GM19023 (cell line): ENCODE data around the gene HTT.

ENCODE experiments used
- ATAC-seq: cut with Tn5 transposase; IDR thresholded peaks from one replicate; pipeline ENCODE4 v1.9.1; 2021; ENCODE audit warnings: mild to moderate bottlenecking, moderate library complexity; ENCODE audit not compliant: unreplicated experiment

The HTT gene

DNA sequence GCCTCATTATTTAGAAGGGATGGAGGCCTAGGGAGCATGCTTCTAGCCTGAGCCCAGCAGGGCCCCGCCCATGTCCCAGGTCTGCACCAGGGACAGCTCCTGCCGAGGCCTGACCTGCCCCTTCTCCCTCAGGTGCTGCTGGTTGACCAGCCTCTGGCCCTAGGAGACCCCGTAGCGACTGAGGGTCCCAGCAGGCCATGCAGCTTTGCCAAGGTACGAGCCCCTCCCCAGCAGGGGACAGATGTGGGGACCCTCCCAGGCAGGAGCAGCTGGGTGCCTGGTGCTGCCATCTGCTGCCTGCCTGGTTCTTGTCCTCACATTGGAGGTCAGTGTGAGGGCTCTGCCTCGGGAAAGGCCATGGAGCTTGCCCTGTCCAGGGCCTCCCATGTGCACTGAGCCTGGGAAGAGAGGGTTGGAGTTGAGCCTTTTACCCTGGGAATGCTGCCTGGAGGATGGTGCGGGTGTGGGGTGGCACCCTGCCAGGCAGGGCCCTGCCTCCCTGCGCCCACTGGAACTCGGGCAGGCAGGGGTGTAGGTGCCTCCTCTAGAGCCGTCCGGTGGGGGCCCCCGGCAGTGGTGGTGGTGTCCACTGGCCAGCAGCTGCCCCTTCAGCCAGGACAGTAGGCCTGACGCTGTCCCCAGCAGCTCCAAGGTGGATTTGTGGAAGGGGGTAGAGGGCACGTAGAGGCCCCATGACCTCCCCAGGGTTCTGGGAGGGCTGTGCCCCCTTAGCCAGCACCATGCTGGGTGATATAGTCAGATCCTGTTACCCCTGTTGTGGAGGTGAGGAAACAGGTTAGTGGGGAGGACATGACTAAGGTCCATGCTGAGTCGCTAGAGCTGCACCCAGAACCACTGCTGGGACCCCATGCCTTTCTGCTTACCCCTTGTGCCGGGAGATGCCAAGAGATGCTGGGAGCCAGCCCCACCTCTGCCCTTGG, 172.2 kb downstream of the HTT start:
- ATAC-seq = no peak

DNA sequence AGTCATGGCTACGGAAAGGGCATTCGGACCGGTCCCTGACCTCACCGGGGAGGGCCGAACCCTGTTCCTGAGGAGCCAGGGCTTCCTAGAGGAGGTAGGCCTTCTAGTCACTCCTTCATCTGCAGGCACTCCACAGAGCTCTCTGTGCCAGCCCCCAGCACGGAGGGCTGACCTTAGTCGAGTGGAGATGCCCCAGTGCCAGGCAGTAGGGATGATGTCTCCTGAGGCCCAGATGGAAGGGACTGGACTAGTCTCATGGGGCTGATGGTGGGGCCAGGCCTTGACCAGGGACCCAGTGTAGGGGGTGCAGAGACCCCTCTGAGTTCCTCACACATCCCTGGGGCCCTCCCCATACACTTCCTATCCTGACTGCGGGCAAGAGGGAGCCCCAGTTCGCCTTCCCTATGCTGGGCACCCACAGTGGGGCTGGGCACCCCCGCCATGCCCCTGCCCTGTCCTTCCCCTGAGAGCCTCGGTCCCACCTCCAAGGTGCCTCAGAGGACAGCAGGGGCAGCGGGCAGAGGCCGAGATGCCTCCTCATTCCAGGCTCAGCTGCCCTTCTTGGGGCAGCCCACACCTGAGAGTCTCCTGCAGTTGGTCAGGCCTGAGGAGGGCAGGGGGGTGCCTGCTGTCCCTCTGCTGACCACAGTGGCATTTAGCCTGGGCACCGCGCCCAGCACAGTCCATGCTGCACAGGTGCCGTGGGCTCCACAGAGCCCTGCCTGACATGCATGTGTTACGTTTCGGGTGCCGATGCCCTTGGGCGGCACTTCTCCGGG, 173.1 kb downstream of the HTT start:
- ATAC-seq = no peak

DNA sequence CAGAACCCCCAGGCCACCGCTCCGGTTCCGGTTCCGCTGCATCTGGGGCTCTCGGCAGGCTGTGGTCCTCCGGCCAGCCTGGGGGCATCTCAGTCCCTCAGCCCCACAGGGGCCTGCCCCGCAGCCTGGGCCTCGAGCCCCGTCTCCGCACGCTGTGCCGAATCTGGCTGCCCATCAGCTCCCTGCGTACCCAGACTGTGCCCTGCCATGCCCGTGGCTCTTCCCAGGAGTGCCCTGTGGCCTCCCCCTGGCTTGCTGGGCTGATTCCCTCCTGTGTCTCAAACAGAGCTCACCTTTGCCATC, 173.6 kb downstream of the HTT start:
- ATAC-seq = no peak

DNA sequence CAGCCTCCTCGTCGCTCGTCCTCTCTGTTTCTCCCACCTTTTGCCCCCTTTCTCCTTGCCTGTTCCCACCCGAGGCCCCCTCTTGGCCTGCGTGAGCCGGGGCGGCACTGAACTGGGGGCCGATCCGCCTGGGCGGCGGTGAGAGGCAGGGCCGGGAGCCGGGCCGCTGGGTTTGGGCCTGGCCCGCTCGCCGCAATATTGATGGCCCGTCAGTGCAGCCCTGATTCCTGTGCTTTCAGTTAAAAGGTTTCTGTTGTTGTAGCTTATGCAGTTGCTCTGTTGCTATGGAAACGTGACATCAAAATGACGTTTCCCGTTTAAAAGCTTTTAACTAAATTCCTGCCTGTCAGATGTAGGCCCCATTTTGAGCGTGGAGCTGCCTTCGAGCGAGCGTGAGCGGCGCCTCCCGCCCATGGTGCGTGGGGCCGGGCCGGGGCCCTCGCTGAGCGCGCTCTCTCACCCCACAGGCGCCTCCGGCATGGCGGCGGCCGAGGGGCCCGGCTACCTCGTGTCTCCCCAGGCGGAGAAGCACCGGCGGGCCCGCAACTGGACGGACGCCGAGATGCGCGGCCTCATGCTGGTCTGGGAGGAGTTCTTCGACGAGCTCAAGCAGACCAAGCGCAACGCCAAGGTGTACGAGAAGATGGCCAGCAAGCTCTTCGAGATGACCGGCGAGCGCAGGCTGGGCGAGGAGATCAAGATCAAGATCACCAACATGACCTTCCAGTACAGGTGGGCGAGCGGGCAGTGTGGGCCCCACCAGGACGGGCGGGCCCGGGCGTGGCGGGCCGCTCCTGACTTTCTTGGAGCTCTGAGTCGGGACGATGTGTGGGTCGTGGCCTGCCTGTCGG, 174.6 kb downstream of the HTT start, which contains the start of gene MSANTD1:
Gene MSANTD1 (plus strand): TSS at position 349 of the 851 bp plus-strand sequence. CDS start 64 bp downstream, at position 413.
- ATAC-seq = no peak

DNA sequence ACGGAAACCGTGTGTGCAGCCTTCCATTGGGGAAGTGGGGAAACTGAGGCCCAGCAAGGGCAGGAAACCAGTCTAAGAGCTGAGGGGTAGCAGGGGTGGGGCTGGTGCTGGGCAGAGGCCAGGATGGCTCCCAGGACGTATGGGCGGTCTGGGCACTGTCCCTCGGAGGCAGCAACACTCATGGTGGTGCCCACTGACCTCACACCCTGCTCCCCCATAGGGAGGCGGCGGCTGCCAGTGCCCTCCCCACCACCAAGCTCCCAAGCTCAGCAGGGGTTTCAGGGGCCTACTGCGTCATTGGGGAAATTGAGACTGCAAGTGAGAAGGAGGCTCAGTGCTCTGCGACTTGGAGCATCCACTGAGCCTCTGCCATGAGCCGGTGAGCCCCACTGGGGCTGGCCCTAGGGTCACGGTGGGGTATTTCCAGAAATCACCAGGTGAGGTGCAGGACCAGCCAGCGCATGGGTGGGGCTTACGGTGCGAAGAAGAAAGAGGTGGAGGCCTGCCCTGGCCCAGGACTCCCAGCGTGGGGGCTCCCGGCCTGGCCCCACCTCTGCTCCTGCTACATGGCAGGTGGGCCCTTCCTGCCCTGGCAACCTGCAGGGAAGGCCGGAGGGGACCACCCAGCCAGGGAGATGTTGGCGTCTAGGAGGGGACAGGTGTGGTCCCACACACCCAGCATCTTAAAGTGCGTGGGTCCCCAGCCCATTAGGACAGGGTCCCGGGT, 175.4 kb downstream of the HTT start:
- no peak for ATAC-seq

DNA sequence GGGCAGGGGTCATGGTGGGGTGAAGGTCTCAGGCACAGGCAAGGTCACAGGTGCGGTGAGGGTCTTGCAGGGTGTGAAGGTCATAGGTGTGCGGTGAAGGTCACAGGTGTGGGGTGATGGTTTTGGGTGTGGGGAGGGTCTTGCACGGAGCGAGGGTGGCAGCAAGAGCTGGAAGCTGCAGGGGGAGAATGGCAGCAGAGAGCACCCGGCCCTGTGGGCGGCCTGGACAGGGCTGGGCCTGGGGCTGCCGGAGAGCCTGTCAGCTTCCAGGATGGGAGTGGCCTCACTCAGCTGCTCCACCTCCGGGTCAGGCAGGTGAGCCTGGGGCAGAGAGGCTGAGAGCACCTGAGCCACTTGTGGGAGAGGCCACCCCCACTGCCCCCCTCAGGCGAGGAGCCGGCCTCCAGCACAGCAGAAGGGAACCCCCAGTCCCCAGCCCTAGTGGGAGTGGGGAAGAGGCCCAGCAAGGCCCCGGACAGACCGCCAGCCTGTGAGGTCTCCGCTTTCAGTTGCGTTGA, 176.0 kb downstream of the HTT start:
- no peak for ATAC-seq

DNA sequence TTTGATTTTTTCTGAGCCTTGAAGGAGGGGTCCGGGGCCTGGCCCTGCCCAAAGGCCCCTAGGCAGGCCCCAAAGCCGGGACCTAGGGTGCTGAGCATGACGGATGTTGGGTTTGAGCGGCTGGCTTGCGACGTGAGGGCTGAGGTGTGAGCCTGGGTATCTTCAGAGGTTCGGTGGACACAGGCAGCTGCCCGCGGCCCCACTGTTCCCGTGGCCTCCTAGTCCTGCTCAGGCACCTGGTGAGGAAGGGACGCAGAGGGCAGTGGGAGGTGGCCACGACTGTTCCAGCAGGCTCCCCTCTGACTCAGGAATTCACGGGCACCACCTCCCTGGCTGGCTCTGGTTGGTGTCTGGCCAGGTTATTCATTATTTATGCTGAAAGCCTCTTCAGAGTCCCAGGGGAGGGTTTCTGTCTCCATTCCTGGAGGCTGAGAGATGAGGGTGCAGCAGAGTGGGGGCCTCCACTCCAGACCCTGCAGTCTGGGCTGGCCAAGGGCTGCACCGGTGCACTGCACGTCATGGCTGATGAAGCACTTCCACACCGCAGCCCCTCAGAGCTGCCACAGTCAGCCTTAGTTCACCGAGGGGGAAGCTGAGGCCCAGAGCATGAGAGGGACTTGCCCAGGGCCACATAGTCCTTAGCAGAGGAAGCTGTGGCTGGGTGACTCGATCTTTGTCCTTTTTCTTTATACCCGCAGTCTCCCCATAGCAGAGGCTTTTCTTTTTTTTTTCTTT, 176.6 kb downstream of the HTT start:
- no peak for ATAC-seq

DNA sequence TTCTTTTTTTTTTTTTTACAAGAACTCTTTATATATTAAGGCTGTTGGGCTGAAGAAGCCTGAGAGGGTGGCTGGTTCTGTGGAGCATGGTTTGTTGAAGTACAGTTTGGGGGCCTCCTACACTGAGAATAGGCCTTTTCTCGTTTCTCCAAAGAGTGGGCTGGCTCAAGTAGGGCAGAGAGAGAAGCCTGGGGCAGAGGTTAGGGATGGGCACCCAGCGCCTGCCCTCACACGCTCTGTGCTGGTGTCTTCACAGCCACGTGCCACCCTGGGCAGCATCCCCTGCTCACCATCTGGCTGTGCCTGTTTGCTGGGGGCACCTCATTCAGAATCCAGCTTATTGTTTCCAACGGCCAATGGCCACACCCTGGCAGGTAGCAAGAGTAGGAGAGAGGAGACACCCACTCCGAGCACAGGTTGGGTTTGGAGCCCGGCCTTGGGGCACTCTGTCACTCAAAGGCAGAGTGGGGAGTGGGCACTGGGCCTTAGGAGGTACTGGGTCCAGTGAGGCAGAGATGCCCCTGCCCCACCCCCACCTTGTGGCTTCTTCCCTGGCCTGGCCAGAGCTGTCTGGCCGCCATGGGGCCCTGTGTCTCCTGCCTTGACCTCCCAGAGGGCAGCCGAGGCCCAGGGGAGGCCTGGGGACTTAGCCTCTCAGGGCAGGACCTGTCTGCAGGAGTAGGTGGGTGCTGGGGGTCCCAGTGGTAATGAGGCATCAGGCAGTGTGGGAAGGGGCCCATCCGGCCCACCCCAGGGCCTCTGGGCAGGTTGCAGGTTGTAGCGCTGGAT, 177.4 kb downstream of the HTT start:
- ATAC-seq = no peak

DNA sequence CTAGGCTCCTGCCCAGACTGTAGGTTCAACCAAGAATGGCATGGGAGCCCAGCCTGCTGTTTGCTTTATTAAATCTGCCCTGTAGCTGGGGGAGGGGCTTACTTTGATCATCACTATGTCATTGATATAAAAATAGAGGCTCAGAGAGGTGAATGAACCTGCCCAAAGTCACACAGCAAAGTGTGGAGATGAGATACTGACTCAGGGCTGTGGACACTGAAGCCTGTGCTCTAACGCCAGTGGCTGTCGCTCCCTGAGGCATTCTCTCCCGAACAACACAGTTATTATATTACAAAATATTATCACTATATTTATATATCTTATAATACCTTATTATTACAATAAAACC, 178.0 kb downstream of the HTT start:
- no peak for ATAC-seq

DNA sequence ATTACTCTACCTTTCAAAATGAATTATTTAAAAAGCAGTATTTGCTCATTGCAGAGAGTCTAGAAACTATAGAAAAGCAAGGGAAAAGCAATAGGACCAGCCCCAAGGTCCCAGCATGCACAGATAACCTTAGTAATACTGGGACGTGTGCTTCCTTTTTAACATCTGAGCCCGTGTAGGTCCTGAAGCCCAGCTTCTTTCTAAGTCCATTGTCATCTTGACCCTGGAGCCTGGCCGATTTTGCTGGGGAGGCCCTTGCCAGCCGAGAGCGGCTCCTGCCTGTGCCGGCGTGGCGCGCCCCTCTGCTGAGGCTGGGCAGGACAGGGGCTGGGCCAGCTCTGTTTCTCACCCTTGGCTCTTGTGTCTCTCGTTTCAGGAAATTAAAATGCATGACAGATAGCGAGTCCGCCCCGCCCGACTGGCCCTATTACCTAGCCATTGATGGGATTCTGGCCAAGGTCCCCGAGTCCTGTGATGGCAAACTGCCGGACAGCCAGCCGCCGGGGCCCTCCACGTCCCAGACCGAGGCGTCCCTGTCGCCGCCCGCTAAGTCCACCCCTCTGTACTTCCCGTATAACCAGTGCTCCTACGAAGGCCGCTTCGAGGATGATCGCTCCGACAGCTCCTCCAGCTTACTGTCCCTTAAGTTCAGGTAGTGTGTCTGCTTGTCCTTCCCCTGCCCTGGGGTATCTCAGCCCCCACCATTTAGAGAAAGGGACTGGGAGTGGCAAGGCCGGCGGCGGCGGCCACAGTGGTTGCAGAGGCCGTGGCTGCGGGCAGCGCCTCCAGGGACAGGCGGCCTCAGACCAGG, 178.6 kb downstream of the HTT start:
- no peak for ATAC-seq

DNA sequence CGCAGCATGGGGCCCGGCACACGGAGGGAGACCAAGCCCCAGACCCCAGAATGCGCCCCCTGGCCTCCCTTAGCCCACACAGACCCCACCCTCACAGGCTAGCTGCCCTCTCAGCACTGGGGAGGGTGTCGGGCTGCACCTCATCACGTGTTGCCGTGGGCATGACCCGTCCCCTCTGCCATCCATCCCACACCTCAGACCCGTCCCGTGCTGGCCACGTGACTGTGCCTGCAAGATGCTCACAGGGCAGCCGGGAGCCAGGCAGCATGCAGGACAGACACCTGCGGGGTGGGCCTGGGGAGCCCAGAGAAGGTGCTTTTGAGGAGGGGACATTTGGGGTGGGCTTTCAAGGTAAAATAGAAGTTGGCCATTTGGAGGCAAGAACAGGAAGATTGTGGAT, 179.3 kb downstream of the HTT start:
- no peak for ATAC-seq

DNA sequence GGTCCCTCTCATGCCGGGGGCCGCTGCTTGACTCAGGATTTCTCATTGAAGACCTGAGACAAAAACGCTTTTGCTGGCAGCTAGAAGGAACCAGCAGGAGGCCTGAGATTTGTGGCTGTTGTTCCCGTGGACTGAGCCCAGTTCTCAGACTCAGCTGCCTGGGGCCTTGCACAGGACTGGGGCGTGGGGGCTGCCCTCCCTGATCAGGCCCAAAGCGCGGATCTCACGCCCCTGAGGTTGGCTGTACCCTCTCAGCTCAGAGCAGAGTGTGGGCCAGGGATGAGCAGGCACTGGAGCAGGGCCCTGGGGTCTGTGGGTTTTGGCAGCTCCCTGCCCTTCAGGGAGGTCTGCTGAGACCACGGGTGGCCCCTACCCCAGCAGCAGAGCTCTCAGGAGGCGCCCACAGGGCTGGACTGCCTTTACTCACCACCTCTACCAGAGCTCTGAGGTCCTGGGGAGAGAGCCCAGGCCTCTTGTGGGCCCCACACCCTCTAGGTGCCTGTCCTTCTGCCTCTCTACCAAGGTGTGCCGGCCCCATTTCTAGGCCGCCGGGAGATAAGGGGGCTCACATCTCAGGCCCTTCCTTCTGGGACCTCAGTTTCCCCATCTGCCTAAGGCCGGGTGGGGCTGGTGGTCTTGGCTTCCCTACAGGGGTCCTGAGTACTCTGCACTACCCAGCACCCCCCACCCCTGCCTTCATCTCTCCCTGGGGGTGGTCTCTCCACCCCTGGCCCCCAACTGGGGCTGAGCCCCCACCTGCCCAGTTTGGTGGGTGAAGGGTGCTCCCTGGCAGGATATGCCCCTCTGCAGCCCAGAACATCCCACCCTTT, 180.0 kb downstream of the HTT start:
- ATAC-seq = no peak

DNA sequence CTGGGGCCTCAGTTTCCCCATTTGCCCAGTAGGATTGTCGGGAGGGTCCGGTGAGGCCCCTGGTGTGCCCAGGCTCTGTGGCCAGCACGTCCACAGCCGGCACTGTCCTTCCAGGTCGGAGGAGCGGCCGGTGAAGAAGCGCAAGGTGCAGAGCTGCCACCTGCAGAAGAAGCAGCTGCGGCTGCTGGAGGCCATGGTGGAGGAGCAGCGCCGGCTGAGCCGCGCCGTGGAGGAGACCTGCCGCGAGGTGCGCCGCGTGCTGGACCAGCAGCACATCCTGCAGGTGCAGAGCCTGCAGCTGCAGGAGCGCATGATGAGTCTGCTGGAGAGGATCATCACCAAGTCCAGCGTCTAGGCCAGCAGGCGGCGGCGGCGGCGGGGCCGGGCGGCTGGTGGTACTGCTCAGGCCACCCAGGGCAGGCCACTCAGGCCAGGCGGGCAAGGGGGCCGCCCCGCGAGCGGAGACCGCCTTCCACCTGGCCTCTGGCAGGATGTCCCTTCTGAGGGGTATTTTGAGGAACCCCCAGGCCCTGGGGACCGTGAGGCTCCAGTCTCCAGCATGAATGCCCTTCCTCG, 181.2 kb downstream of the HTT start:
- no peak for ATAC-seq

DNA sequence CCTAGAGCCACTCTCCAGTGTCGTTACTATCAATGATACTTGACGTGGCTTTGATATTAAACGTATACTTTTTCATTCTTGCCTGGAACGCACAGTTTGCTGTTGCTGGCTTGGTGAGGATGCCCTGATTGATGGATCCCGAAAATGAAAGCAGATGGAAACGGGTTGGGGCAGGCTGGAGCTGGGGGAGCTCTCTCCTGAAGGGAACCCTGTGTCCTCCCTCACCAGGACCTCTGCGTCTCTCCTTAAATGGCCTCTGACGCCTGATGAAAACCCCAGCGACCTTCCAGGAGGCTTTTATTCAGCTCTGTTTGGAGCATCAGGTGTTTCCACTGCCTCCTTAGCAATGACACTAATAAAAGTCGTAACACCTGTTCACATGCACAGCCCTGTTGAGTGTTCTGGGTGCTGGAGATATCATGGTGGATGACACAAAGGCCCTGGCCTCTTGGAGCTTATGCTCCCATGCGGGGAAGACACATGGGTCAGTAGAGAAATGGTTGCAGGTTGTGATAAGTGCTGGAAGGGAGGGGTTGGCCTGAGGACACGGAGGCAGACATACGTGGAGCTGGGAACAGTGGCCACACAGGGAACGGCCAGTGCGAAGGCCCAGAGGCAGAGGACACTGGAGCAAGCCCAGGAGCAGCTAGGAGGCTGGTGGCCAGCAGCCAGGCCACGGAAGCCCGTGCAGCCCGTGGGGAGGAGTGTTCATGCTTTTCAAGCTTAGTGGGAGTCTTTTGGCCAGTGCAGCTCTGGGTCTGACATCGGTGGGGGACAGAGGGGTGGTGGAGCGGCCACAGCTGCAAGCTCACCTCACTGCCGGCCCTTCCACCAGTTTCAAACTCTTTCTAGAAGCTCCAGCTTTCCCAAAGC, 182.0 kb downstream of the HTT start:
- no peak for ATAC-seq

DNA sequence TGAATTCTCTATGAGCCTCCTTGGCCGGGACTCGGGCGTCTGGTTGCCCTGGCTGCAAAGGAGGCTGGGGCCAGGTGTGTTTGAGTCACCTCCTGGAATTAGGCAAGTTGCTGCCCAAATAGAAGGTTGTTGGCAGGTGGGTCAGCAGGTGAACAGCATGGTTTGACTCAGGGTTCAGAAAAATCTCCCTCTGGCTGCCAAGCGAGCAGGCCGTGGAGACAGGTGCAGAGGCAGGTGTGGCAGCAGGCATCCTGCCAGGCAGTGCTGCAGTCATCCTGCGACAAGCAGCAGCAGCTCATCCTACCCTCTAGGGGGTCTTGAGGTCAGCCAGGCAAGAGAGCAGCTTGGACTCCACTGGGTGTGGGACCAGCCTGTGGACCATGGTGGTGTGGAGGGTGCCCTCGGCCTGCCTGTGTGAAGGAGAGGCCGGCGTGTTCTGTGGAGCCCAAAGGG, 182.6 kb downstream of the HTT start:
- ATAC-seq = no peak
